ENCODE measurements around the gene ACOX1. TPM values are rescaled to one million over a fixed set of nuclear protein-coding genes. Genes with fewer than 3 reads are reported as not detected.

ACOX1 gene
- total and polyA plus RNA-seq, 2 of the 13 experiments (the other 11 are each of a cell fraction or from before 2014, with no cell fraction given) = 86.4 to 120 TPM

DNA sequence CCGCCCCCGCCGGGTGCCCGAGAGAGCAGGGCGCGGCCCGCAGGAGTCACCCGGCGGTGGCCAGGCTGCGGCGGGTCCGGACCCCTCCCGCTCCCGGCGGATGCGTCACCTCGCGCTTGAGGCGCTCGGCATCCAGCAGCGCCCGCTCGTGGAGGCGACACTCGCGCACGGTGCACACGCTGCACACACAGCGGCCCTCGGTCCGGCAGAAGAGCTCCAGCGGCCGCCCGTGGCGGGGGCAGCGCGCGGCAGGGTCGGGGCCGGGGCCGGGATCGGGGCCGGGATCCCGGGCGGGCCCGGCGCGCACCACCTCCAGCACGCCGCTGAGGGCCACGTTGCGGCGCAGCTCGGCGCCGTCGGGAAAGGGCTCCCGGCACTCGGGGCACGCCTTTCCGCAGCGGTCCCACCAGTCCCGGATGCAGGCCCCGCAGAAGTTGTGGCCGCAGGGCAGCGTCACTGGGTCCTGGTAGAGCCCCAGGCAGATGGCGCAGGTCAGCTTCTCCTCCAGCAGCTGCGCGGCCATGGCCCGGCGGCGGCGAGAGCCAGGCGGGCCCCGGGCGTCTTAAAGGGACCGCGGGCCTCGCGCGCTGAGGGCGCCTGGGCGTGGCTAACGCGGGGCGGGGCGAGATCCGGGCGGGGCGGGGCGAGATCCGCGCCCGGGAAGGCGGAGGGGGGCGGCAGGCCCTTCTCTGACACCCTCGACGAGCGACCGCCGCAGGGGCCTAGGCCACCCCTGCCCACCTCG, 82.4 kb downstream of the ACOX1 start, which contains the start of gene TRIM65 (continued):
- TF ChIP-seq PLSCR1 (CRISPR knock-in tag; IDR thresholded peaks at IDR 0.05; ENCODE audit: borderline replicate concordance) (no peak), ZNF431 (CRISPR knock-in tag; IDR thresholded peaks at IDR 0.05; ENCODE audit: borderline replicate concordance, low read depth) (0 out of 2 replicates have a peak, but pooled peaks have one; percentile 28), ZNF33A (CRISPR knock-in tag; IDR thresholded peaks at IDR 0.05; ENCODE audit: borderline replicate concordance) (no peak), MLXIP (CRISPR knock-in tag; IDR thresholded peaks at IDR 0.05; ENCODE audit: borderline replicate concordance) (no peak), ZNF44 (CRISPR knock-in tag; IDR thresholded peaks at IDR 0.05) (no peak), KLF16 (CRISPR knock-in tag; IDR thresholded peaks at IDR 0.05) (no peak), AKAP8 (CRISPR knock-in tag; IDR thresholded peaks at IDR 0.05) (peak; percentile 89), MIXL1 (CRISPR knock-in tag; IDR thresholded peaks at IDR 0.05) (no peak), MLX (CRISPR knock-in tag; IDR thresholded peaks at IDR 0.05) (no peak), ZNF225 (CRISPR knock-in tag; IDR thresholded peaks at IDR 0.05) (peak; percentile 53; the same call in 1 of the 2 replicates), ZNF382 (CRISPR knock-in tag; IDR thresholded peaks at IDR 0.05; ENCODE audit: borderline replicate concordance) (no peak), ZNF776 (CRISPR knock-in tag; IDR thresholded peaks at IDR 0.05) (peak; percentile 89), SP2 (CRISPR knock-in tag; IDR thresholded peaks at IDR 0.05) (no peak), NFKB2 (CRISPR knock-in tag; IDR thresholded peaks at IDR 0.05; ENCODE audit: borderline replicate concordance) (peak; percentile 58; the same call in 1 of the 2 replicates), TBX2 (CRISPR knock-in tag; IDR thresholded peaks at IDR 0.05; ENCODE audit: borderline replicate concordance) (peak; percentile 8), ZNF451 (CRISPR knock-in tag; IDR thresholded peaks at IDR 0.05) (peak; percentile 64; the same call in 1 of the 2 replicates), NONO (IDR thresholded peaks at IDR 0.05) (no peak), NONO (CRISPR knock-in tag; conservative IDR thresholded peaks at IDR 0.05) (peak; percentile 63), KLF12 (CRISPR knock-in tag; IDR thresholded peaks at IDR 0.05; ENCODE audit: borderline replicate concordance) (peak; percentile 43; the same call in 1 of the 2 replicates), ZNF136 (CRISPR knock-in tag; IDR thresholded peaks at IDR 0.05; ENCODE audit: low read depth) (no peak), DPF2 (CRISPR knock-in tag; IDR thresholded peaks at IDR 0.05; ENCODE audit: borderline replicate concordance, low read depth) (no peak), ZNF572 (CRISPR knock-in tag; IDR thresholded peaks at IDR 0.05) (no peak), ZNF20 (CRISPR knock-in tag; IDR thresholded peaks at IDR 0.05) (no peak), KDM4B (CRISPR knock-in tag; IDR thresholded peaks at IDR 0.05) (no peak), ZBTB37 (CRISPR knock-in tag; IDR thresholded peaks at IDR 0.05) (no peak), GATA4 (IDR thresholded peaks at IDR 0.05; ENCODE audit: borderline replicate concordance, low read depth) (no peak)
